ENCODE measurements around the gene OR51B2.
"Not testable (repeated sequence)": the region's sequence is repeated elsewhere in the genome, so short reads cannot be mapped to it uniquely, and the experiment has no call there.

OR51B2 gene, protein sequence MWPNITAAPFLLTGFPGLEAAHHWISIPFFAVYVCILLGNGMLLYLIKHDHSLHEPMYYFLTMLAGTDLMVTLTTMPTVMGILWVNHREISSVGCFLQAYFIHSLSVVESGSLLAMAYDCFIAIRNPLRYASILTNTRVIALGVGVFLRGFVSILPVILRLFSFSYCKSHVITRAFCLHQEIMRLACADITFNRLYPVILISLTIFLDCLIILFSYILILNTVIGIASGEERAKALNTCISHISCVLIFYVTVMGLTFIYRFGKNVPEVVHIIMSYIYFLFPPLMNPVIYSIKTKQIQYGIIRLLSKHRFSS

DNA sequence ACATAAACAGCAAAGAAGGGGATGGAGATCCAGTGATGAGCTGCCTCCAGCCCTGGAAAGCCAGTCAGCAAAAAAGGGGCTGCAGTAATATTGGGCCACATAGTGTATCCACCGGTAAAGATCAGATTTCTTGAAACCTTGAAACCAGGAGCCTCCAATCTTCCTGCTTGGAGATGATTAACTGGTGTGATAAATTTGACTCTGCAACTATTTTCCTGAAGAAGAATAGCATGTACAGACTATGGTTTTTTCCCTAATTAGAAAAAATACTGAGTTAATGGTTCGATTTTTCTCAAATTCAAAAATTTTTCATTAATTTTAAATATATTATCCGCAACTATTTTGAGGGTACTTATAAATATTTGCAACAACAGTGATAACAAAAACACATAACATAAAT is at the start of gene OR51B2:
TSS of gene OR51B2 (minus strand) at position 101 of the 400 bp plus-strand sequence. CDS start at position 101, 0 bp downstream.
- H3K4me3 ChIP-seq (replicated peaks; ENCODE audit: low read depth, low read length) = no peak within 1 kb of the TSS
- no peak for DNase-seq (ENCODE audit: extremely low read depth, low read depth)
- TF ChIP-seq, protein P1, sequence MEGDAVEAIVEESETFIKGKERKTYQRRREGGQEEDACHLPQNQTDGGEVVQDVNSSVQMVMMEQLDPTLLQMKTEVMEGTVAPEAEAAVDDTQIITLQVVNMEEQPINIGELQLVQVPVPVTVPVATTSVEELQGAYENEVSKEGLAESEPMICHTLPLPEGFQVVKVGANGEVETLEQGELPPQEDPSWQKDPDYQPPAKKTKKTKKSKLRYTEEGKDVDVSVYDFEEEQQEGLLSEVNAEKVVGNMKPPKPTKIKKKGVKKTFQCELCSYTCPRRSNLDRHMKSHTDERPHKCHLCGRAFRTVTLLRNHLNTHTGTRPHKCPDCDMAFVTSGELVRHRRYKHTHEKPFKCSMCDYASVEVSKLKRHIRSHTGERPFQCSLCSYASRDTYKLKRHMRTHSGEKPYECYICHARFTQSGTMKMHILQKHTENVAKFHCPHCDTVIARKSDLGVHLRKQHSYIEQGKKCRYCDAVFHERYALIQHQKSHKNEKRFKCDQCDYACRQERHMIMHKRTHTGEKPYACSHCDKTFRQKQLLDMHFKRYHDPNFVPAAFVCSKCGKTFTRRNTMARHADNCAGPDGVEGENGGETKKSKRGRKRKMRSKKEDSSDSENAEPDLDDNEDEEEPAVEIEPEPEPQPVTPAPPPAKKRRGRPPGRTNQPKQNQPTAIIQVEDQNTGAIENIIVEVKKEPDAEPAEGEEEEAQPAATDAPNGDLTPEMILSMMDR (IDR thresholded peaks at IDR 0.05; ENCODE audit: low read depth, low read length, missing control alignments) = no peak

DNA sequence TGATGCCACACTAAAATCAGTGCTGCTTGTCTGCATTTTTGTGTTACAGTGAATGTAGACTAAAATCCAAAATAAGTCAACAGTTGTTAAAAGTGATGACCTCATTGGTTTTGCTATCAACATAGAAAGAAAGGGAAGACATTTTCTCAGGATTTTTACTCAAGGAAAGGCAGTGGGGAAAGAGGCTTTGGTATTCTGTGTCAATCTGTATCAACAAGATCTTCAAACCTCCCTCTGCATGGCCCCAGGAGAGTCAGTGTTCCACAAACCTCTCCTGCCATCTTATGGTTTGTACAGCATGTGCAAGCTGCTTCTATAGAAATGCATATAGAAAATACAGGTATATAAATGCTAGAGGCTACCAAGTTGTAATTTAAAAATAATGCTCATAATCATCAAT is 45.7 kb upstream of the OR51B2 start:
- DNase-seq (ENCODE audit: extremely low read depth, low read depth) = no peak
- no peak overlapping the region for H3K4me3 ChIP-seq (replicated peaks; ENCODE audit: low read depth, low read length)
- TF ChIP-seq, protein P1 (IDR thresholded peaks at IDR 0.05; ENCODE audit: low read depth, low read length, missing control alignments) = peak; percentile 36

DNA sequence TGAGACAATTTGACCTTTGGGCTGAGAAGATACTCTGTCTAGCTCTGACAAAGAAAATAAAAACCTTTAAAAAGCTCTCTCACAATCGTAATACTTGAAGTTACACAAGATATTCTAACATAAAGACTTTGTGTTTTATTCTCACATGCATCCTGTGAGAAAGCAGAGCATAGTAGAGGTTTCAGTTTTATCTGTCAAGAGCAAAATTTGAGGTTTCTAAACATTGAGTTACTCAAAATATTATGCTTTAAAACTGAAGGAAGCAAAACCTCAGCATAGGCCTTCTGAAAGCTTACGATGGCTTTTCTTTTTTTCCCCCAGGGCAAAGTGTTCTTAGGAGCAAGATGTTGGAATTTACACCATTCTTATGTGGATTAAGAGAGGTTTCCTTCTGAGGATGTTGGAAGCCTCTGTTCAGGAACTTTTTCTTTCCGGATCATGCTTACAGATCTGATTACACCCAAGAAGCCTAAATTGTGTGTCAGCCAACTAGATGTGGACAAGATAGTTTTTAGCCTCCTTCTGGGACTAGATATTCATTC is 44.5 kb upstream of the OR51B2 start:
- TF ChIP-seq, protein P1 (IDR thresholded peaks at IDR 0.05; ENCODE audit: low read depth, low read length, missing control alignments) = no peak

DNA sequence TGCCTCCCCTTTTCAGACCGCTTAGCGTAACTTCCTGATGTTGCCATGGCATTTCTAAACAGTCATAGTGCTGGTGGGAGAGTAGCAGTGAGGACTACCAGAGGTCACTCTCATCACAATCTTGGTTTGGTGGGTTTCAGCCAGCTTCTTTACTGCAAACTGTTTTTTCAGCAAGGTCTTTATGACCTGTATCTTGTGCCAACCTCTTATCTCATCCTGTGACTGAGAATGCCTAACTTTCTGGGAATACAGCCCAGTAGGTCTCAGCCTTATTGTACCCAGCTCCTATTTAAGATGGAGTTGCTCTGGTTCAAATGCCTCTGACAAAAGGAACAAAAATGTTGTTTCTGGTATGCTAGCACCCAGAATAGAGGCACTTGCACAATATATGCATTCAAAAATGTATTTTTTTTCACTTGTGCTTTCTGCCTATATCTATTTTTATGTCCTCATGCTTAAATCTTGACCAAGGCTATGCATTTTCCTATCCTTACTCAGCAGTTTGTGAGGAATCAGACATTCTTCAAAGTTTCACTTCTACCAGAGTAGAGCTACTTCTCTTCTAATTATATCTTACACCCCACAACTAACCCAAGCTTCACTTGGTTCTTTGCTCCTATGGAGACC is 43.5 kb upstream of the OR51B2 start:
- TF ChIP-seq, protein P1 (IDR thresholded peaks at IDR 0.05; ENCODE audit: low read depth, low read length, missing control alignments) = no peak
- H3K4me3 ChIP-seq (replicated peaks; ENCODE audit: low read depth, low read length) = no peak overlapping the region
- no peak for DNase-seq (ENCODE audit: extremely low read depth, low read depth)

More for the DNA sequence above, 44.5 kb upstream of the OR51B2 start:
- no peak overlapping the region for H3K4me3 ChIP-seq (replicated peaks; ENCODE audit: low read depth, low read length)
- no peak for DNase-seq (ENCODE audit: extremely low read depth, low read depth)

DNA sequence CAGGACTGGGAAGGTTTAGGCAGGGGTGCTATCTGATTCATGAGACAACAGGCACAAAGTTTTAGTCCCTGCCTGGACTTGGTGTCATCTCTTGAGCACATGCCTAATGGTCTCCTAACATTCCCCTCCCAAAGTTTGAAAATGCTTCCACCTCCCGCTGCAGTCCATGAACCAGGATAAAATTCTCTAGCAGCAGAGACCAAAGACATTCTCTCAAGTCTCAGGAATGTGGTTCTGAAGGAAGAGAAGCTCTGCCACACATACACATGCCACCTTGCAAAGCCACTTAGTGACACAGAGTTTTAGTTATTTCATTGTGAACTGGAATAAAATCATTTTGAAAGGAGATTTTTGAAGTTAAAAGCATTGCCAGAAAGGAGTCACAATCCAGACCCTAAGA is 42.8 kb upstream of the OR51B2 start:
- no peak for DNase-seq (ENCODE audit: extremely low read depth, low read depth)
- no peak overlapping the region for H3K4me3 ChIP-seq (replicated peaks; ENCODE audit: low read depth, low read length)
- TF ChIP-seq, protein P1 (IDR thresholded peaks at IDR 0.05; ENCODE audit: low read depth, low read length, missing control alignments) = no peak

DNA sequence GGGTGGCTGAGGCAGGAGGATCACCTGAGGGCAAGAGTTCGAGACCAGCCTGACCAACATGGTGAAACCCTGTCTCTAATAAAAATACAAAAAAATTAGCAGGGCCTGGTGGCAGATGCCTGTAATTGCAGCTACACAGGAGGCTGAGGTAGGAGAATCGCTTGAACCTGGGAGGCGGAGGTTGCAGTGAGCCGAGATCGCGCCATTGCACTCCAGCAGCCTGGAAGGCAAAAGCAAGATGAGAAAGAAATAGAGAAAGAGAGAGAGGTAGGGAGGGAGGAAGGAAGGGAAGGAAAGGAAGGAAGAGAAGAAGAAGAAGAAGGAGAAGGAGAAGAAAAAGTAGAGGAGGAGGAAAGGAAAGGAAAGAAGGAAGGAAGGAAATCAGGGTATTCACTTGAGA is 42.3 kb upstream of the OR51B2 start:
- not testable (repeated sequence) for H3K4me3 ChIP-seq (replicated peaks; ENCODE audit: low read depth, low read length); DNase-seq (ENCODE audit: extremely low read depth, low read depth)

DNA sequence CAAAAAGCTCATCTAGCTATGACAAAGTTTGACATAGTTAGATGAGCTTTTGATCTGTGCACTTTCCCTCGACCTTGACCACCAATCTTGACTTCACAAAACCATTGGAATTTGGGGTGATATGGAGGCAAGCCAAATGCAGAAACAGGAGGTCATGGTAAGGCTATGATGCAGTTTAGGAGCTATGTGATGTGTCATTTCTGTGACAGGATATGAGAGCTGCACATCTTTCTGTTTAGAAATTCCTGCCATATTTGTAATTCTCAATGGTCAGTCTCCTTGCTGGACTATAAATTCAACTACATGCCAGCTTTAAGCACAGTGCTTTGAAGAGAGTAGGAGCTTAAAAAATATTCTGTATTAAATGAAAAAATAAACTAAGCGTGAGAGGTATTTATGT is 40.1 kb upstream of the OR51B2 start:
- H3K4me3 ChIP-seq (replicated peaks; ENCODE audit: low read depth, low read length) = no peak overlapping the region
- no peak for DNase-seq (ENCODE audit: extremely low read depth, low read depth)
- TF ChIP-seq, protein P1 (IDR thresholded peaks at IDR 0.05; ENCODE audit: low read depth, low read length, missing control alignments) = no peak

Measured in HFF-Myc (cell line).